Raji (cell line): Measurements from ENCODE around the gene SUB1.

Experiments
- POLR2A ChIP-seq: IDR thresholded peaks from 2 replicates; pipeline ENCODE4 v1.6.1; 2011; ENCODE audit warnings: low read depth, low read length, control low read depth; ENCODE audit not compliant: insufficient read depth

SUB1 gene

GRCh38 chr5:32589416-32589815 is 4.1 kb downstream of the SUB1 start:
- no peak for TF ChIP-seq POLR2A

DNA sequence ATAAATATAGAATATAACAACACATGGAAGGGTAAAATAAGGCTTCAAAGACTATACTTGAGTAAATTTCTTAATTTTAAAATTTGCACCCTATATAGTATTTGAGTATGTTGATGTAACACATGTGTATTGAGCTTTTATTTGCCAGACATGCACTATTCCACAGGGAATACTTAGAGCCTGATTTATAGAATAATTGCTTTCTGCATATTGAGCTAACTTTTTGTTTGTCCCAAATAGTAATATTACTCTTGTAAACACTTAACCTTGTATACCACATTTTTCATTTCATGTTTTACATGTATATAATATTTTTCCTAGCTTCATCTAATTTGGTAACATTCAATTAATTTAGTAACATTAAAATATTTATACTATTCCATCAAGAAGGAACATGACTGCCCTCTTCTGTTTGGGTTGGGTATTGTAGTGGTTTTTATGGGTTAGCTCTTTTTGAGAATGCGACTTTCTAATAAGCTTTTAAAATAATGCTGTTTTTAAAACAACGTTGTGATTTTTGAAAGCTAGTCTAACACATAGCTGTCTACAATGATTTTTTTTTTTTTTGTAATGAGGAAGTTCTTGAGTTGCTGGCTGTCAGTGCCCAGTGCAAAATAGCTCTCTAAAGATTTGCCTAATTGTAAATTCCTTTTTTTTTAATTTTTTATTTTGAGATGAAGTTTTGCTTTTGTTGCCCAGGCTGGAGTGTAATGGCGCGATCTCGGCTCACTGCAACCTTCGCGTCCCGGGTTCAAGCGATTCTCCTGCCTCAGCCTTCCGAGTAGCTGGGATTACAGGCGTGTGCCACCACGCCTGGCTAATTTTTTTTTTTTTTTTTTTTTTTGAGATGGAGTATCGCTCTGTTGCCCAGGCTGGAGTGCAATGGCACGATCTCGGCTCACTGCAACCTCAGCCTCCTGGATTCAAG is 4.8 kb downstream of the SUB1 start:
- TF ChIP-seq POLR2A: no peak

- TF ChIP-seq POLR2A: no peak
These were observed 9.8 kb downstream of the SUB1 start for GRCh38 chr5:32595118-32595517.

DNA sequence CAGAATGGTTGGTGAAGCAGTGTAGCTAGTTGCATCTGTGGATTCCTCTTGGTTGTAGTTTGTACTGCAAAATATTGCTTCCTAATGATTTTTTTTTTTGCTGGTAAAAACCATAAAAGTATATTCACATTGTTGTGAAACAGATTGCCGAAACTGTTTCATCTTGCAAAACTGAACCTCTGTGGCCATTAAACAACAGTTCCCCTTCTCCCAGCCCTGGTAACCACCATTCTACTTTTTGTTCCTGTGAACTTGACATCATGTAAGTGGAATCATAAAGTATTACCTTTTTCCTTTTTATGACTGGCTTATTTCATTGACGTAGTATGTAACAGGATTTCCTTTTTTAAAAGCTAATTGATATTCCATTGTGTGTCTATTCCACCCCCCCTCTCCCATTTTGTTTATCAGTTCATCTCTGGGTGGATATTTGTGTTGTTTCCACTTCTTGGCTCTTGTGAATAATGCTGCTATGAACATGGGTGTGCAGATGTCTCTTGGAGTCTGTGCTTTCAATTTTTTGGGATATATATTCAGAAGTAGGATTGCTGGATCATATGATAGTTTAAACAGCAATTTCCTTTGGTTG is 11.8 kb downstream of the SUB1 start:
- no peak for TF ChIP-seq POLR2A

DNA sequence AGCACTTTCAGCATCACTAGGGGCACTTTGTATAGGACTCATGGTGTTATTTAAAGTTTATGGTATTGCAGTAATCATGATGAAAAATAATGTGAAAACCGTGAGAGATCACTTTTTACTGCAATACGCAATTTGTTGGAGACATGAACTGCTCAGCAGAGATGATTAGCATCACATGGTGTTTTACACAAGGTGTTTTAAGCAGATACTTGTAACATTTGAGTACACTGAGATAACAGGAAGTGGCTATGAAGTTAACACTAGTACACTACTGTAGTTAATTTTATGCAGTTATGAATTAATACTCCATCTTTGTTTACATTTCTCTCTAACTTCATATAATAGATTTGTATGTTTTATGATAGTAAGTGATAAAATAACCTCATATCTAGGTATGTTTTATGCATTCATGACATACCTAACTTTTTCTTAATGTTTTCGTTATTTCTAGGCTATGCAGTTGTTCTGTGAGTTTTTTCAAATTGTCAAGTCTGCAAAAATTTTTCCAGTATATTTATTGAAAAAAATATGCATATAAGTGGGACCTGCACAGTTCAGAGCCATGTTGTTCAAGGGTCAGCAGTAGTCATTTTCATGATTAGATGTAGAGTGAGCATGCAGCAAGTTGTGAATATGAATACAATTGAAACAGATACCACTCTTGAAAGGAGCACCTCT is 13.0 kb downstream of the SUB1 start:
- no peak for TF ChIP-seq POLR2A

- no peak for TF ChIP-seq POLR2A
These were observed 13.7 kb downstream of the SUB1 start for GRCh38 chr5:32598997-32599549.

DNA sequence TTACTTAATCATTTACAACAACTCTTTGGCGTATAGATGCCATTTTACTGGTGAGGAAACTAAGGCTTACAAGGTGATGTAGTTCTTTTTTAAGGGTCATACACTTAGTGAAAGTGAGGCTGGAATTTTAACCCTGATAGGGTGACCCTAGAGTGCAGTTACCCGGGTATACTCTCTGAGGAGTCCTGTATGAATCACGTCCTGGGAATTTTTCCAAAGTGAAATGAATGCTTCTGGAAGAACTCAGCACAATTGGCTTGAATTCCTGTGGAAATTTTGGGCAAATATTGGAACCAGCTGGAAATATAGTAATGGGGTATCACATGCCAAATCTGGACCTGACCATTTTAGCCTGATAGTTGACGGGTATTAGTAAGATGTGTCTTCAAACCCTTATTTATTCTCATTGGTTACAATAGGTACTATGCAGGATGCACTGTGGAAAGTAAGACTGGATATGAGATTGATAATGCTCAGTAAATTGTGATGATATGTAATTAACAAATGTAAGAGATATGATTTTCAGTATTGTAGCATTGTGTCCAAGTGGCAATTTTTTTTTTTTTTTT is 14.8 kb downstream of the SUB1 start:
- no peak for TF ChIP-seq POLR2A

GRCh38 chr5:32601623-32602295 is 16.4 kb downstream of the SUB1 start:
- no peak for TF ChIP-seq POLR2A

DNA sequence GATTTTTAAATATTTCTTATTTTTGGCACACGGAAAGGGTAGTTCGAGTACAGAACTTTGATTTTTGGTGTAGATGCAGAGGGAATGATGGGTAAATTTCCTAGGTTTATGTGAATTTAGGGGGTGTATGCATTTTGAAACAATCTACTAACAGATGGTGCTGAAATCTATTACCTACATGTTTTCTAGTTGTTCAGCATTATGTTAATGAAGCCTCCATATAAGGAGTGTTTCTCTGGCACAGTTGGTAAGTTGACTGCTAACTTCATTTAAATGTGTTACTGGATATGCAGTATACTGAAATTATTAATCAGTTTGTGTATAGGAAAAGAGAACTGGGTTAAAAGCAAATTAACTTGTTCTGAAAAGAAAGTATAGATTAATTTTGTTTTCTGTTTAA is 17.5 kb downstream of the SUB1 start:
- TF ChIP-seq POLR2A: no peak

DNA sequence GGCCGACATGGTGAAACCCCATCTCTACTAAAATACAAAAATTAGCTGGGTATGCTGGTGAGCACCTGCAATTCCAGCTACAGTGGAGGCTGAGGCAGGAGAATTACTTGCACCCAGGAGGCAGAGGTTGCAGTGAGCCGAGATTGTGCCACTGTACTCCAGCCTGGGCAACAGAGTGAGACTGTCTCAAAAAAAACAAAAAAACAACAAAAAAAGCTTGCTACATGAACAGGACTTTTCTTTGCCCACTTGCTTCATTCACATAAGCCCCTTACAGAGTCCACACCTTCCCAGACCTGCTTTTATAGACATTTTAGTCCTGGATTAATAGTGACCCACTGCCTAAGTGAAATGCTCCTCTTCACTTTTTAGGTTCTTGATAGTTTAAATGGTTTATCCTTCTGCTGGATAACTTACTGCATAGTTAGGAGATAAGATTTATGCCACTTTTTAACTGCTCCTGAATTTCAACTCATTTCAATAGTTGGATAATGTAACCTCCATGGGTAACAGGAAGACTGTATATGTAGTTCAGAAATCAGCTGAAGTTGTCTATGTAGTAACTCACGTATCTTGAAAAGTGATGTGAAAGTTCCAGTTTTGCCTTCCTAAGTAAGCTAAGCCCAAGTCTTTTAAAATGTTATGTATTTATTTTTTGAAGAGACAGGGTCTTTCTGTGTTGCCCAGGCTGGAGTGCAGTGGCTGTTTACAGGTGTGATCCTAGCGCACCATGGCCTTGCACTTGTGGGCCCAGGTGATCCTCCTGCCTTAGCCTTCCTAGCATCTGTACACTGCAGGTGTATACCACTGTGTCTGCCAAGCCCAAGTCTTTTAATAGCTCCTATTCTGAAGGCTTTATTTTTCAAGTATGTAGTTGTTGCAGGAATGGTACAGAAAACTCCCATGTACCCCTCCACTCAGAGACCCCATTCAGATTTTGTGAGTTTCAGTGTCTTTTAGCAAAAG is 19.7 kb downstream of the SUB1 start:
- TF ChIP-seq POLR2A: no peak

DNA sequence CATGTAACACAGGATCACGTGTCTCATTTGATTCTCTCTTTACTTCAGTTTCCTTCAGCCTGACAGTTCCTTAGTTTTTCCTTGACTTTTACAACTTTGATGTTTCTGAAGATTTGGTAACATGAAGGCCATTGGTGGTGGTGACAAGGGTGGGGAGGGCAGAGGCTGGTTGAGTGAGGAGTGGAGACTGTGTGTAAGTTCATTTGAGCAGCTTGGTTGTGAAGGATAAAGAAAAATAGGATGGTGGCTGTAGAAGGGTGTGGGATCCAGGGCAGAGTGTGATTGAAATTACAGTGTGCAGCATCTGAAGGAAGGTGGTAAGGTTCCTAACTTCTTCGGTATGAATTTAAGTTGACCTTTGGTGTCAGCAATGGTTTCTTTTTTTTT is 20.4 kb downstream of the SUB1 start:
- no peak for TF ChIP-seq POLR2A

GRCh38 chr5:32612134-32612888 is 27.0 kb downstream of the SUB1 start:
- no peak for TF ChIP-seq POLR2A

DNA sequence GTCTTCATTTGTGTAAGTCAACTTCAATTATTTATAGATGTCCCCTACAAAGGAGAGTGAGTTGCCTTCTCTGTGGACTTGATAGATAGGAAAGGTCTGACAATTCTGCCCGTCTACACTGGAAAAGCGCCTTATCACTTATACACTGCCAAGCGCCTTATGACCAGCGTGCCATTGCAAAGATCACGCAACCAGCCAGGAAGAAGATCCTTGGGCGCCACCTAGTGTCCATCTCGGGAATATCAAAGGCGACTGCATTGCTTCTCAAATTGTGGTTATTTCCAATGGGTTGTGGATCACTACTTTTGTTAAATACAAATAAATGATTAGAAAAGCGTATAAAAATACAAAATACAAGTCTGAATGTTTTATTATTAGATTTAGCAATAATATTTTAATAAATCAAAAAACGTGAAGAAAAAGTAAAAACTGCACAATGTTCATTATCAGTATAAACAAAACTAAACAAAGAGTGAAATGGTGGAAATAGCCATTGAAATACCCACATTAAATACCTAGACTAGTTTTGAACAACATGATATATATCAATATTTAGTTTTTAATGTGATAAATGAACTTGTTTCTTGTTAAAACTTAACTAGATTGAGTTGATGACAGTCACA is 27.8 kb downstream of the SUB1 start:
- TF ChIP-seq POLR2A: no peak

DNA sequence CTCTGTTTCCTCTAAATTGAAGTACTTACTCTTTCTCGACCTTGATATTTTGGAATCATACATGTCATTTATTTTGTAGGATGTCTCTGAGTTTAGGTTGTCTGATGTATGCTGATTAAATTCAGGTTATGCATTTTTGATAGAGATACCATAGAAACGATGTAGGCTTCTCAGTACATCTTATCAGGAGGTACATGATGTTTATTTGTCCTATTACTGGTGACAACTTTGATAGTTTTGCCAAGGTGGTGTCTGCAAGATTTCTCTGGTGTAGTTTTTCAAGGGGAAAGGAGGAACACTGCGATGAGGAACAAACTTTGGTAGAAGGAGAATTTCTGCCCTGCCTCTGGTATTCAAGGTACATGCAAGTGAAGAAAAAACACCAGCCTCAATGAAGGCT is 29.9 kb downstream of the SUB1 start:
- TF ChIP-seq POLR2A: no peak
